DOHH2 (cell line): ENCODE measurements around the gene OR52E8.

Experiments used
- H3F3A ChIP-seq: fragments of 200-600 bp; sonication (generic), shearing (Covaris generic); 2 replicates; pipeline ENCODE4 v1.6.0; 2016; ENCODE audit warnings: antibody characterized with exemption, mild to moderate bottlenecking; ENCODE audit not compliant: control insufficient read depth, insufficient read depth
- H3K27ac ChIP-seq: fragments of 200-600 bp; sonication (generic); 2 replicates; pipeline ENCODE4 v1.5.1; 2014; ENCODE audit warnings: low read depth, mild to moderate bottlenecking, low read length, moderate library complexity
- H3K27me3 ChIP-seq: fragments of 200-600 bp; sonication (generic); 2 replicates; pipeline ENCODE4 v1.6.1; 2014; ENCODE audit warnings: mild to moderate bottlenecking, low read length, mixed read lengths; ENCODE audit not compliant: control insufficient read depth
- H3K36me3 ChIP-seq: fragments of 200-600 bp; sonication (generic); 2 replicates; pipeline ENCODE4 v1.6.1; 2014; ENCODE audit warnings: mild to moderate bottlenecking, low read length, moderate library complexity, mixed read lengths; ENCODE audit not compliant: control insufficient read depth
- H3K4me1 ChIP-seq: fragments of 200-600 bp; sonication (generic); 2 replicates; pipeline ENCODE4 v1.6.1; 2014; ENCODE audit warnings: mild to moderate bottlenecking, low read length, mixed read lengths; ENCODE audit not compliant: control insufficient read depth
- H3K4me2 ChIP-seq: fragments of 200-600 bp; sonication (generic); 2 replicates; pipeline ENCODE4 v1.6.0; 2014; ENCODE audit warnings: mild to moderate bottlenecking, low read length, moderate library complexity
- H3K4me3 ChIP-seq: fragments of 200-600 bp; sonication (generic); 2 replicates; pipeline ENCODE4 v1.5.1; 2014; ENCODE audit warnings: mild to moderate bottlenecking, low read length, mixed read lengths
- H3K79me2 ChIP-seq: fragments of 200-600 bp; sonication (generic); 2 replicates; pipeline ENCODE4 v1.6.1; 2014; ENCODE audit warnings: mild to moderate bottlenecking, low read length, mixed read lengths; ENCODE audit not compliant: control insufficient read depth
- H3K9me2 ChIP-seq: fragments of 200-600 bp; sonication (generic); replicated peaks from 2 replicates; pipeline ENCODE4 v1.6.1; 2014; ENCODE audit warnings: mild to moderate bottlenecking, low read length, mixed read lengths; ENCODE audit not compliant: control insufficient read depth
- H3K9me3 ChIP-seq: fragments of 200-600 bp; sonication (generic); 2 replicates; pipeline ENCODE4 v1.6.1; 2014; ENCODE audit warnings: antibody characterized with exemption, low read length, mixed read lengths; ENCODE audit not compliant: control insufficient read depth, insufficient read depth
- H4K20me1 ChIP-seq: fragments of 200-600 bp; sonication (generic); 2 replicates; pipeline ENCODE4 v1.6.0; 2014; ENCODE audit warnings: low read depth, mild to moderate bottlenecking, antibody characterized with exemption, low read length, moderate library complexity; ENCODE audit not compliant: control insufficient read depth, insufficient read depth
- CTCF ChIP-seq: fragments of 200-600 bp; sonication (generic); IDR thresholded peaks from one replicate; pipeline ENCODE4 v1.5.1; 2014; ENCODE audit warnings: antibody characterized with exemption, mild to moderate bottlenecking, low read depth, low read length; ENCODE audit not compliant: poor library complexity, severe bottlenecking
- EZH2phosphoT487 ChIP-seq: fragments of 200-600 bp; sonication (generic); IDR thresholded peaks from 2 replicates; pipeline ENCODE4 v1.6.1; 2017; ENCODE audit warnings: borderline replicate concordance, mild to moderate bottlenecking, antibody characterized with exemption, low read length, moderate library complexity, mixed read lengths

The OR52E8 gene

GRCh38 chr11:5809122-5809519 is 48.4 kb downstream of the OR52E8 start:
- Histone ChIP-seq H3F3A (no peaks in the 10 kb centered on the region), H3K9me3 (no peaks in the 10 kb centered on the region), H3K79me2 (no peaks in the 10 kb centered on the region), H3K4me2 (no peak overlapping the region), H3K4me1 (no peaks in the 10 kb centered on the region), H4K20me1 (no peaks in the 10 kb centered on the region), H3K4me3 (no peak overlapping the region), H3K27ac (no peak overlapping the region), H3K9me2 (no peaks in the 10 kb centered on the region), H3K36me3 (no peaks in the 10 kb centered on the region), H3K27me3 (0 out of 2 replicates have a peak, but pooled peaks cover 3% of the 10 kb centered on the region)
- TF ChIP-seq CTCF: no peak
- no peak for TF ChIP-seq EZH2phosphoT487

- H3K27me3 ChIP-seq: 0 out of 2 replicates have a peak, but pooled peaks cover 3% of the 10 kb centered on the region
- H3K27ac ChIP-seq: no peak within 1 kb of the TSS
Observed at GRCh38 chr11:5808500-5809121, 48.9 kb downstream of the OR52E8 start, which contains the start of gene OR52N2. TSS of gene OR52N2 (plus strand) at chr11:5808924. CDS start at chr11:5820336, 11,412 bp downstream.

GRCh38 chr11:5807580-5807979 is 49.9 kb downstream of the OR52E8 start:
- Histone ChIP-seq H3K4me3 (no peak overlapping the region), H3K27me3 (0 out of 2 replicates have a peak, but pooled peaks cover 3% of the 10 kb centered on the region), H3K4me1 (no peaks in the 10 kb centered on the region), H3K79me2 (no peaks in the 10 kb centered on the region), H3K9me3 (no peaks in the 10 kb centered on the region), H4K20me1 (no peaks in the 10 kb centered on the region), H3K36me3 (no peaks in the 10 kb centered on the region), H3K9me2 (no peaks in the 10 kb centered on the region), H3K4me2 (no peak overlapping the region), H3F3A (no peaks in the 10 kb centered on the region), H3K27ac (no peak overlapping the region)
- TF ChIP-seq EZH2phosphoT487: no peak
- no peak for TF ChIP-seq CTCF

More at GRCh38 chr11:5808500-5809121, 48.9 kb downstream of the OR52E8 start, which contains the start of gene OR52N2:
- Histone ChIP-seq H3F3A (no peaks in the 10 kb centered on the region), H3K9me2 (no peaks in the 10 kb centered on the region), H3K4me2 (no peak within 1 kb of the TSS), H4K20me1 (no peaks in the 10 kb centered on the region), H3K9me3 (no peaks in the 10 kb centered on the region), H3K79me2 (no peaks in the 10 kb centered on the region), H3K36me3 (no peaks in the 10 kb centered on the region), H3K4me3 (no peak within 1 kb of the TSS), H3K4me1 (no peaks in the 10 kb centered on the region)
- peak; percentile 86 for TF ChIP-seq CTCF
- TF ChIP-seq EZH2phosphoT487: no peak
